Cerebellar nuclear complex (tissue), 1 donor: Measurements from ENCODE around the gene STOX2.
"Not testable (repeated sequence)": the region's sequence is repeated elsewhere in the genome, so short reads cannot be mapped to it uniquely, and the experiment has no call there.

ENCODE experiments used
- DNase-seq, 2 experiments: peaks; one replicate each; lab custom pipeline; 2025; lab: John Stamatoyannopoulos, UW

The STOX2 gene

DNA sequence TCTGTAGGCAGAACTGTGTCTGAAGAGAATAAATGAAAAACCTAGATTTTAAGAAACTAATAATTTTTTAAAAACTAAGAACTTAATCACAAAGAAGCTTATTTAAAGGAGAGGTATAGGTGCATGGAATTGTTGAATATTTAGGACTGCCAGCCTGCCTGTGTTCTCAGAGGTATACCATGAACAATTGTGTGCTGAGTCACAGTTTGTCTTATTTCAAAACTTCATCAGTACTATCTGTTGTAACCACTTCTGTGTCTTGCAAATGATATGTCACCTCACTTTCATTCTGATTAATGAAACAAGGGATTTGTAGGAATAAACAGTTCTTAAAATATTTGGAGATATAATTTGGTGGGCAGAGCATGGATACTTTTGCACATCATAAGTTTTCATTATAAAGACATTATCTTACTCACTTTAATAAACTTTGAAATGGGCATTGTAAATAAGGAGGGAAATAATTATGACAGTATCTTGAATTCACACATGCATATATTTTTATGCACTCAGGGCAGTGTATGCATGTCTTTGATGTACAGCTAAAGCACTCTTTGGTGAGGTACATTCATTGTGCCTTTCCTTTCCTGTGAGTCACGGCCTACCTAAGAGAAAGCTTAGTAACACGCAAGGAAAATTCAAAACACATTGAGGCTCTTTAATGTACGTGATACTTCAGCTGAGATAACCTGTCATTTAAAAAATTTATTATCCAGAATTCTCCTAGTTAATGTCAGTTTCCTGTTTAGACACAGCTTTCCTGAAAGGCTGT is 31.7 kb downstream of the STOX2 start:
- DNase-seq = no peak

DNA sequence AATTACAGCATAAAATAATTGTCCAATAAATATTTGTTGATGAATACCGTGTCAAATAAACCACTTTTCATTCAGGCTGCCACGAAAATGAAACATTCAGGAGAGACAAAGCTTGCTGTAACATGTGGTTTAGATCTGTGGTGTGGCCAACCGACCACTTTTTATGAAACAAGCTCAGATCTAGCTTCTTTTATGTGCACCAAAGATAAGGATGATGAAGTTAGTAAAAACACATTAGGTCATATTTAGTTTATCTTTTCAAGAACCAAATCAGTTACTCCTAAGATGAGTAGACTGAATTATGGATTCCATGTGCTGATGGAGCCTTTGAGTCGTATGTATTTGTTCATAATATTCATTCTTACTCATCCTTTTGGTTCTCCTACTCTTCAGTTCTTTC is 35.8 kb downstream of the STOX2 start:
- DNase-seq = no peak

DNA sequence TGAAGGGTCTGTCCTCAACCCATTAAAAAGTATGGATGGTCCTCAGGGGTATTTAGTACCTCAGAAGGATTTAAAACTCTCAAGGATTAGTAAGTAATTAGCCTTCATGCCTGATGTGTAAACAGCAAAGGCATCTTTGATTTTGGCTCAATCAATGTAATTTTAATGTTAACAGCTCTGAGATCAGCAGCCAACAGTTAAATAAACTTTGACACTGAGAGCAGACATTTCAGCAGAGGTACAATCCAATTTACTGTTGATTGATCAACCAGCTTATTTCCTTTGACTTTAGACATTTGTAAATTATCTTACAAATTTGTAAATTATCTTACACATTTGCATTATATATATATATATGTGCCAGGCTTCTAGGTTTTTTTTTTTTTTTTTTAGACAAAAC is 36.9 kb downstream of the STOX2 start:
- no peak for DNase-seq

DNA sequence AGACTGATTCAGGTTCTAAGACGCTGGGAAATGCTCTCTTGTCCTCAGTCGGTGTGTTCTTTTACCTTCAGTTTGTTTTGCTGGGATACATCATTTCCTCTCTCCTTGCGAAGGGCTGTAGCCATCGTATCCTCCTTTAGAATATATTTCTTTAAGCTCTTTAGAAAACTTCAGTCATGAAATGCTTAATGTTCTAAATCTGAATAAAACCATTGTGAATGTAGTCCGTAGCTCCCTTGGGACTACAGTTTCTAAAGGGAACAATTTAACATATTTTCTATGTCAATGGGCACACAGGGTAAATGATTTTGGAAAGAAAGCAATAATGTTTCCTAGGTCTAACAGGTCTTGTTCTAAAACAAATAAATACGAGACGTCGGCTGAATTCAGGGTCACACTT is 40.6 kb downstream of the STOX2 start:
- no peak for DNase-seq

DNA sequence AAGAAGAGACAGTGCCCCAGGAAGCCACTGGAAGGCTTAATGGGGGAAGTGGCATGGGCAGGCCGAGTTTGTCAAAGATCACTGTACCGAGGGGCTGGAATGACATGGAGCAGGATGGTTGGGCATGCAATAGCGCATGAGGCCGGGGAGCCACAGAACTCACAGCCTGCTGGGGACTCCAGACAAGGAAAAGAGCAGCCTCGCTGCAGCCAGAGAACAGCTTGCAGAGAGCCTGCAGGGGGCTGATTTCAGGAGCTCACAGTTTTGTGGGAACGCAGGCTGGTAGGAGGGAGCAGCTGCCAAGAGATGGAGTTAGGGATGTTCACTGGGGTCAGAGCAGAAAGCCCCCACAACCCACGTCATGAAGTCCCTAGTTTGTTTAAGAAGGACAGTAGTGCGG is 45.4 kb downstream of the STOX2 start:
- no peak for DNase-seq

DNA sequence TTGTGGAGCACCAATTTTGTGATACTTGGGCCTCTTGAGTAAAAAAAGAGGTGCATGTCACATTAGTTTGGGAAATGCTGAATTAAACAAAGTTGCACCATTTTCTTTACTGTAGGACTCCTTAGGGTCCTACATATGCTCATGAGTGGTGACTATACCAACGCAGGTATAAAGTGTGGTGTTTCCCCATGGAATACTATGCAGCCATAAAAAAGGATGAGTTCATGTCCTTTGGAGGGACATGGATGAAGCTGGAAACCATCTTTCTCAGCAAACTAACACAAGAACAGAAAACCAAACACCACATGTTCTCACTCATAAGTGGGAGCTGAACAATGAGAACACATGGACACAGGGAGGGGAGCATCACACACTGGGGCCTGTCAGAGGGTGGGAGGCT is 47.5 kb downstream of the STOX2 start:
- not testable (repeated sequence) for DNase-seq

DNA sequence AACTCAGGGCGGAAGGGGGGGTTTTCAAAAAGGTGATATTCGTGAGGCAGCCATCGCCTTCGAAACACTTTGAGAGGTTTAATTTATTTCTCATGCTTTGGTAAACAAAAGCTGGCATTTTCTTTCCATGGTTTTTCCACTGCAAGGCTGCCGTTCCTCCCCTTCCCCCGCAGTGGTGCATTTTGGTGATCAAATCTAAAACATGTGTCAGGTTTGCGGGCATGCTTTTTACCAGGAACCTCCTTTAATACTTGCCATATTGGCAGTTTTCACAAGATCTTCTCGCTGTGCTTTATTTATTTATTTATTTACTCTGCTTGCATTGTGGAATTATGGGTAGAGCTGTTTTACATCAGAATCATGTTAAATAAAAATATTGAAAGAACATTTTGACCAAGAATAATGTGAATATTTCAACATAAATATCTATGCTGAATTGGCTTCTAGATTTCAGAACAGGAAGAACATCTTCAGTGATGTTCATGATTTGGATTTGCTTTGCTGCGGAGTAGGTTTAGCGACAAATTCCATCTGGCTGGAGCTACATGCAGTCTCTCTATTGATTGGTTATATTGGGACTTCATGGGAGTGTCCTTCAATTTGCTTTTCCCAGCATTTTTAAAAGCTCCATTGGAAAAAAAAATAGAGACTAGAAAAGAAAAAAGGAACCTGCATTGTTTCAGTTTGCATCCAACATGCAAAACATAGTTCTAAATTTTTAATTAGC is 54.4 kb downstream of the STOX2 start:
- DNase-seq = no peak

DNA sequence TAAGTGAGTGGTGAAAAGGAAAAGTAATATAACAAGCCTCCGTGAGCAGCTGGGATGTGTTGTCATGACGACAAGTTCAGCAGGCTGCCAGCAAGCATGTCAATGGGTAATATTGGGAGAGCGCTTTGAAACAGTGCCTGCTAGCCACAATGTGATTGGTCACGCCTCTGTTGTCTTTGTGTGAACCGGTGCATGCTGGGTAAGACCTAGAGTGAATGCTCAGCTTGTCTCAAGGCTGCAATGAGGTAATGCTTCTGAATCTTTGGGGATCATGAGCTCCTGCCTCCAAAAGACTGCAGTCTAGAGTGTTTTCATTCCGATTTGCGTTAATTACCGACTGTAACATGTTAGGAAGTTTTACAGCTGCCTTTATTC is 54.9 kb downstream of the STOX2 start:
- DNase-seq = peak; percentile 87 to 91

DNA sequence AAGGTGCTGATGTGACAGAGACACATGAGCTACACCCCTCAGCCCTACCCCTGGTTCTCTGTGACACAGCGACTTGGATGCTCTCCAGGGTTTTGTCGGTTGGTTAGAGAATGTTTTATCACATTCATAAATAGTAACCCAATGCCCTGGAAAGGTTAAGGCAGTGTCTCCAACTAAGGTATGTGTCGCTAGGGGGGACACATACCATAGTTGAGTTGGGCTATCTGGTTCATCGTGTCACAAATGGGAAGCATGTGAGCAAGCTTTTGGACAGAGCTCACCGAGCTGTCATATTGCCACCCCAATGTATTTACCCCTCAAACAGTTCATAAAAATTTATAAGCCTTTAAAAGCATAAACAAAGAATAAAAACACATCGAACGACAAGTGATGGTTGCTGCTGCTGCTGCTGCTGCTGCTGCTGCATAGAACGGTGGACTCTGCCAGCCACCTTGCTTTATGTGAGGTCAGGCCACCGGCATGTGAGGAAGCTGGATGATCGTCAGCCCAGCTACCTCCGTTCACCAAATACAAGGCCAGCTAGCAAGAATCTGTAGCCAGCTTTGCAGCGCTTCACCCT is 55.9 kb downstream of the STOX2 start:
- no peak for DNase-seq

DNA sequence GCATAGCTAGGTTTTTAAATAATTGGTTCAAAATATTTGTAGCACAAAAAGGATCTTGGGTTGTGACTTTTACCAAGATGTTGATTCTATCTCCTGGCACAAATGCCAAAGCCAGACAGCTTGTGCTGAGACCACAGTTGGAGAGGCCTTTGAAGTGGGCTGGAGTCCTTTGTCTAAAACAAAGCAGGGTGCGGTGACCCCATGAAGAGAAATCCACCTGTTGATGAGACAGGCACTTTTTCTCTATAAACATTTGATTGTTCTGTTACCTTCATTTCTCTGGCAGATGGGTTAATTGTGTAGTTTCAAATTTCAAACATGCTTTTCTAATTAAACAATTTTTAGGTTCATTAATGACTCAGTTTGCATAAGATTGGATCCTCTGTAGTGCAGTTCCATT is 56.7 kb downstream of the STOX2 start:
- no peak for DNase-seq

DNA sequence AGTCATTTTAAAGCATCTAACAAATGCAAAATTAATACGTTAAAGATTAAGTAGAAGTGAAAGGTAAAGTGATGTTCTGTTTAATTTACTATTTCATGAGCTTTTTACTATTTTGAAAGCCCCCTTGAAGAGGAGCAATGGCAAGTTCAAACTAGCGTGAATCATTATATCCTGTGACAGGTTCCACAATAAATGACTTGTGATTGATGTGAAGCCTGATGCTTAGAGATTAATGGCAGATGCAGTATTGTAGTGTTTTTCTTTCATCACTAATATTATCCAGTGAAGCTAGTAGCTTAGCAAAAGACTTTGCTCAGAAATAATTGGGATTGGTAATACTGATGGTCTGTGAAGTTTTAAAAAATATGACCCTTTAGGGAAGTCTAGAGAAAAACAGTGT is 57.3 kb downstream of the STOX2 start:
- no peak for DNase-seq

DNA sequence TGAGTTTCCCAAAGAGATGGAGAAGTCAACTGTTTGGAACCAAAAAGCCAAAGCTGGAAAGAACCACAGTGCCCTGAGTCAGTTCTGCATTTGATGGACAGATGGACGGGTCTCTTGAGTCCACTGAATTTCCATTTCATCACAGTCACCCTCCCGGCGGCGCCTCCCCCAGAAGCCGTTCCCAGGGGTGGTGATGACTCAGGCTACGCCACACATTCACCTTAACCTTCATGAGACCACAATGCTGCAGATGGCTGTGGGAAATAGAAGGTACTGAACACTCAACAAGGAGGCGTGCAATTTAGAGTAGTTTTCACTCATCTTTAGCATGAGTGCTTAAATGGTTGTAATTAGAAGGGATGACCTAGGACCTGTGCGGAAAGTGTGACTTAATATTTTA is 61.3 kb downstream of the STOX2 start:
- DNase-seq = no peak

DNA sequence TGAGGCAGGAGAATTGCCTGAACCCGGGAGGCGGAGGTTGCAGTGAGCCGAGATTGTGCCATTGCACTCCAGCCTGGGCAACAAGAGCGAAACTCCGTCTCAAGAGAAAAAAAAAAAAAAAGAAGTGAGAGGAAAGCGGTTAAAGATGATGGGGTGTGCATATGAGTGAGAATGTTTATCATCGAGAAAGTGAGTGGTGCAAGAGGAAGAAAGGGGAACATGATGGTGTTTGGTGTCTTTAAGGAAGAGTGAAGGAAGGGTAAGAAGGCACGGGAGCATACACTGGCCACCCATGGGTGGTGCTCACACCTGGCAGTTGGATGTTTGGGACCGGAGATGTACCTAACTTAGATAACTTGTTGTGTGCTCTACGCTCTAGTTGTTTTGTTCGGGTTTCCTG is 62.2 kb downstream of the STOX2 start:
- no peak for DNase-seq

DNA sequence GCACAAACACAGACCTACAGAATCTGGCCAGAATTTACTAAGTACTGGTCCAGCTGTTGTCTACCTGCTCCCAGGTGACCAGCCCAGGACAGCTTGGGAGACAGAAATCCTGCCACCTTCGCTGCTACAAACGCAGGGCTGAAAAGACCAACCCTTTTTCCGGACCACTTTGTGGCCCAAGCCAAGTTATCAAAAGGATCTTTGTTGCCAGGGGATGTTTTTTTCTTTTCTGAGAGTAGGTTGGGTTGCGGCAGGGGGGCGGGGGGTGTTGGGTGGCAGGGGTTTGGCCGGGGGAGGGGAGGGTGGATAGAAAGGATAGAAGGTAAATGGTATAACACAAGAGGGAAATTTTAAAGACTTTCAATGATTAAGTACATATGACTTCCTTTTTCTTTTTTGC is 63.4 kb downstream of the STOX2 start:
- no peak for DNase-seq

DNA sequence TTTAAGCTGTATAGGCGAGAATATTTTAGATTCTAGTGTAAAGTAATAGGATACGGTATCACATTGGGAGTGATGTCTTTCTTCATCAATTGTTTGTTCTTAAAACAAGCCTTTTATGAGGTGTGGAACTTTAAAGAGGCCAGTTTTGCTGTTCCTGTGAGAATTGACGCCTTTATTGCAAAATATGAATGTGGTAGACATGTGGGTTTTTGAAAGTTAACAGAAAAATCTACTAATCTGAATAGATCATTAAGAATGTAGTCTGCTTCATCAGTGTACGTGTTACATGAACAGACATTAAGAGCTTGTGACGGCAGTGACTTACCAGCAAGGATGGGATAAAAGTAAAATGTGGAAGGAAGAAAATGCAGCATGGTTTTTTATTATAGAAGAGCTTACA is 63.8 kb downstream of the STOX2 start:
- DNase-seq = no peak

DNA sequence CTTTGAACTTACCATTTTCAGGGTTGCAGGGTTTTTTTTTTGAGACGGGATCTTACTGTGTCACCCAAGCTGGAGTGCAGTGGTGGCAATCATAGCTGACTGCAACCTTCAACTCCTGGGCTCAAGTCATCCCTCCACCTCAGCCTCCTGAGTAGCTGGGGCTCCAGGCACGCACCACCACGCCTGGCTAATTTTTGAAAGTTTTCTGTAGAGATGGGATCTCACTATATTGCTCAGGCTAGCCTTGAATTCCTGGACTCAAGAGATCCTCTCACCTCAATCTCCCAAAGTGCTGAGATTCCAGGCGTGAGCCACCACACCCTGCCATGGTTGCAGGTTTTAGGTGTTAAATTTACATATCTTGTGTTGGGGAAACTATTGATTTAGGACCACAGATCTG is 64.5 kb downstream of the STOX2 start:
- no peak for DNase-seq

DNA sequence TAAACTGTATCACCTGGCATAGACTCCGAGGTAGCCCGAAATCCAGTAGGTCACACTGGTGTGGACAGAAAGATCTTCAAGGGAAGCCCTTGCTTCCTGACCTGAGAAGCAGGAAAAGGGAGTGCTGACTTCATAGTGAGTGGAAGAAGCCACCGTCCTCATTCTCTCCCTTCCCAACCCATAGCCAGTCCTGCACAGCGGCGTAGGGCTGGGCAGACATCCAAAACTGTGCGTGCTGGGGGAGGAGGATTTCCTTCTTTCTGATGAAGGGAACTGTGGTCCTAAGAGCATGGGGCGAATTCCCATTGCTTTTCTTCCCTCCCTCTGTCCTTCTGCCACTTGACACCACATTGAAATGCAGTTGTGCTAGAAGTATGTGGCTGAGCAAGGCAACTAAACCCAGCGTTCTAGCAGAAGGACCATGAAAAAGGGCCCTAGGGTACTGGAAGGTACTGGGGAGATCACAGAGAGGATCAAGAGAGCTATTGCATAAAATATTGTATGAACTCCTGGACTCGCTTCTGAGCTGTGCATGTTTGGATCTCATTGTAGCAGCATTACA is 66.9 kb downstream of the STOX2 start:
- no peak for DNase-seq

DNA sequence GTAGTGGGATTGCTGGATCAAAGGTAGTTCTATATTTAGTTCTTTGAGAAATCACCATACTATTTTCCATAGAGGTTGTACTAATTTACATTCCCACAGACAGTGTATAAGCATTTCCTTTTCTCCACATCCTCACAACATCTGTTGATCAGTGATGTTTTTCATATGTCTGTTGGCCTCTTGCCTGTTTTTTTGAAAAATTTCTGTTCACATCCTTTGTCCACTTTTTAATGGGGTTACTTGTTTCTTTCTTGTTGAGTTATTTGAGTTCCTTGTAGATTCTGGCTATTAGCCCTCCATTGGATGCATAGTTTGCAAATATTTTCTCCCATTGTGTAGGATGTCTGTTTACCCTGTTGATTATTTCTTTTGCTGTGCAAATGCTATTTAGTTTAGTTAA is 72.6 kb downstream of the STOX2 start:
- no peak for DNase-seq

DNA sequence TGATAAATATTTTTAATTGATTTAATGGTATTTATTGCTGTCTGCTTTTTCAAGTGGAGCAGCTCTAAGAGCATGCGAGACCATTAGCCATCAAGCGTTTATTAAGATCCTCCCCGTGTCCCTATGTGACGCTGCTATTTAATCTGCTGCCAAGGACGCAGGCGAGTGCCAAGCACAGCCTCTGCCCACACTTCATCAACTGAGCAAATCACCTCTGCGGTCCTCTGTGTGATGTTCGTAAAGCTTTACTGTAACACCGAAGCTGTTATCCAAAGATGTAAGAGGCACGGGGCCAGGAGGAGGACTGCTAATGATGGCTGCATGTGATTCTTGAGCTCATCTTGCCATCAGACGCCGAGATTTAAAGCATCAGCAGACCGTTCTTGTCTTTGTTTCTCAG is 79.5 kb downstream of the STOX2 start:
- DNase-seq = no peak

DNA sequence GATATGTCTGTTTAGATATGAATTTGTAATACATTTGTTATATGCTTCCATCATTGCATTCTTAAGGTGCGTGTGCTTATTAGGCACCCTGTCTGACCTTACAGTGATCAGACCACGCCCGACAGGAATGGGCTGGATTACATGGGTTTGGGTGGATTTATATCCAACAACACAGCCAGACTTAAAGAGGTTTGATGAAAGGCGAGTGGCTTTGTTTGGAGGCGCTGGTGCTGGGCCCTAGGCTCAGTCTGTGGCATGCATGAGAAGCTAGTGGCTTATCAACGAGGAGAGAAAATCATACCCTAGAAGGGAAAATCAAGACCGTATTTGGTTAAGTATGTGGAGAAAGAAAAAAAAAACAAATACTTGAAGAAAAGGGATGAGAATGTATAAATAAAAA is 80.7 kb downstream of the STOX2 start:
- no peak for DNase-seq

DNA sequence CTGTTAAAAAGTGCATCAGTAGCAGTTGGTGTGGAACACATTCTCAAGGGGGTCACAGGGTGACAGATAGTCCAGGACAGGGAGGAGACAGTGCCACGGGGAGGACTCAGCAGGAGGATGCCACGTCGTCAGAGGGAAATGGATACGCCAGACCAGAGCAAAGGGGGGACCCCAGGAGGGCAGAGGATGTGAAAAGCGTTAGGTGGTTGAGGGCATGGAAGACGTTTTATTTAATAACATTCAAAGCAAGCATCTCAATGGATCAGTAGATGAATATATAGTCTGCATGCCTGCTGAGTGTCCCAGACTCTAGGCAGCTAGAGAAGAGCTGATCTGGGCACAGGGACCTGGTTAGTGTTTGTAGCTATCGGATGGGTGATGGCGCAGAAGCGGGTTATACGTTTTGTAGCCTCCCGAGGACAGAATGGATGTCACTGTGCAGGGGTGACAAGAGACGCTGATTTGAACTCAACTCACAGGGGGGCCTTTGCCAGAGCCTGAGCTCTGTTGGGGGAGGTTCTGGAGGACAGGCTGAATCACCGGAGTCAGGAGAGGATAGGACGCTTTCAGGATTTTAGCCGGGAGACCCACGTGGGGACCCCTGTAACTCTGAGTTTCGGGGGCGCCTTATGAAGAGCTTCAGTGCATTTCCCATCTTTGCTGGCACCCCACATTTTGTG is 81.3 kb downstream of the STOX2 start:
- DNase-seq = no peak
